Esophagus squamous epithelium (tissue), 4 donors: Measurements from ENCODE around the gene LRRIQ4.

Experiments
- CTCF ChIP-seq, 6 experiments: fragments of 450-650 bp in 4 of 6; fragments of 200-600 bp in 2 of 6; sonication (generic) in 2 of 6; IDR thresholded peaks; one replicate each; pipeline ENCODE4 v1.5.1; 2016 to 2019; ENCODE audit warnings: antibody characterized with exemption in 6 of 6, mild to moderate bottlenecking in 4 of 6, moderate library complexity in 4 of 6
- POLR2A ChIP-seq, 4 donors: fragments of 450-650 bp; IDR thresholded peaks; one replicate each; pipeline ENCODE4 v1.6.1; 2017; ENCODE audit warnings: antibody characterized with exemption in 4 of 4, mild to moderate bottlenecking in 4 of 4, moderate library complexity in 3 of 4

- TF ChIP-seq POLR2A (IDR thresholded peaks at IDR 0.05) = no peak
- no peak for TF ChIP-seq CTCF (IDR thresholded peaks at IDR 0.05)
Observed at GRCh38 chr3:169836942-169837275, 24.2 kb downstream of the LRRIQ4 start.
